ENCODE data around the gene MED16. TPM values are rescaled to one million over a fixed set of nuclear protein-coding genes. Genes with fewer than 3 reads are reported as not detected.

MED16 gene
- total RNA-seq, 1 experiment from 2014 or later: 83.1 TPM

GRCh38 chr19:907183-907853 lies 14.3 kb upstream of the MED16 start:
- H3K27me3 Mint-ChIP-seq (ENCODE audit: low read depth): no peaks in the 10 kb centered on the region; the same call in 1 of the 2 replicates
- no peak overlapping the region for H3K27ac ChIP-seq (ENCODE audit: insufficient read length, low read depth, low read length)
- H3K18ac ChIP-seq (ENCODE audit: insufficient read length, low read depth, low read length): no peak overlapping the region
- no peak overlapping the region for H3K56ac ChIP-seq (ENCODE audit: insufficient read length, low read depth, low read length)
- WGBS (ENCODE audit: extremely low coverage, insufficient read length, low lambda C conversion rate): no CpG with 5 or more reads among the region's 14 CpGs
- peaks cover 0 to 18% (median 12%) of the 10 kb centered on the region in 3 experiments; a peak in 5 of 7 replicates for H3K36me3 Mint-ChIP-seq (ENCODE audit: insufficient read depth in 1 of 3, low read depth in 3 of 3)
- H4K8ac ChIP-seq (replicated peaks; ENCODE audit: insufficient read length, low read depth, low read length): no peak overlapping the region
- H2BK5ac ChIP-seq (ENCODE audit: insufficient read length, low read length): no peak overlapping the region
- H3K23ac ChIP-seq (ENCODE audit: insufficient read length, low read depth, low read length): no peak overlapping the region
- no peak overlapping the region for H3K4me3 Mint-ChIP-seq
- no peak overlapping the region for H2BK15ac ChIP-seq (ENCODE audit: low read depth, low read length)
- H3K4me2 ChIP-seq (ENCODE audit: insufficient read depth, insufficient read length, low read length): no peak overlapping the region
- no peak for TF ChIP-seq CTCF (conservative IDR thresholded peaks at IDR 0.05)
- no peak overlapping the region for H3T11ph ChIP-seq (ENCODE audit: low read length)
- no peak overlapping the region for H3K4ac ChIP-seq (ENCODE audit: low read depth, low read length)
- H3K27me3 ChIP-seq (ENCODE audit: insufficient read depth, low read length): no peaks in the 10 kb centered on the region
- H2AK5ac ChIP-seq (ENCODE audit: insufficient read length, low read length): no peak overlapping the region
- no peak overlapping the region for H2BK120ac ChIP-seq (ENCODE audit: low read depth, low read length, poor library complexity, severe bottlenecking)
- no peak overlapping the region for H2AFZ ChIP-seq (ENCODE audit: low read length)
- H4K91ac ChIP-seq (ENCODE audit: insufficient read length, low read depth, low read length): no peak overlapping the region
- no peak overlapping the region for H2BK20ac ChIP-seq (ENCODE audit: low read depth, low read length, poor library complexity, severe bottlenecking)
- no peak overlapping the region for H3K27ac Mint-ChIP-seq
- no peak overlapping the region; the same call in 1 of the 2 replicates for H3K14ac ChIP-seq (ENCODE audit: insufficient read depth, low read length)
- peaks cover 10% of the 10 kb centered on the region; the same call in 1 of the 2 replicates for H3K79me2 ChIP-seq (ENCODE audit: insufficient read depth, low read length)
- no peak overlapping the region for H2BK12ac ChIP-seq (ENCODE audit: insufficient read length, low read depth, low read length)
- no peak overlapping the region for H3K9ac ChIP-seq (ENCODE audit: extremely low read depth, insufficient read length, low read length)
- H3K79me1 ChIP-seq (ENCODE audit: insufficient read depth, low read depth, low read length, poor library complexity, severe bottlenecking): peaks cover 16% of the 10 kb centered on the region
- H3K9me3 ChIP-seq (ENCODE audit: control insufficient read depth, low read depth, low read length): no peaks in the 10 kb centered on the region
- peaks cover 0 to 20% of the 10 kb centered on the region in 2 experiments; a peak in 2 of 4 replicates for H3K4me1 Mint-ChIP-seq
- no peak overlapping the region for H4K5ac ChIP-seq (ENCODE audit: insufficient read length, low read depth, low read length)
- DNase-seq: no peak
- H3K4me1 ChIP-seq (ENCODE audit: insufficient read depth, low read length): no peaks in the 10 kb centered on the region
- no peaks in the 10 kb centered on the region for H3K23me2 ChIP-seq (ENCODE audit: insufficient read length, low read depth, low read length, poor library complexity, severe bottlenecking)
- H3K9me3 Mint-ChIP-seq: no peaks in the 10 kb centered on the region
- H4K20me1 ChIP-seq (ENCODE audit: control insufficient read depth, insufficient read depth, insufficient read length): no peaks in the 10 kb centered on the region

Measured in H9 (cell line).